IMR-90 (cell line): Measurements from ENCODE around the gene CFAP251. TPM values are rescaled to one million over a fixed set of nuclear protein-coding genes. Genes with fewer than 3 reads are reported as not detected.

ENCODE experiments used
- ATAC-seq: fragments of 200-7000 bp; cut with Tn5 transposase; 2 replicates; pipeline ENCODE4 v1.9.1; 2020; ENCODE audit warnings: low read depth, mild to moderate bottlenecking, moderate library complexity
- BruUV-seq: library from RNA; stranded (reverse); fragments of 400-500 nt; replicated peaks from 2 replicates; lab custom pipeline; 2021; lab: Mats Ljungman, UMichigan
- CTCF ChIA-PET: fragments of 300-600 bp; formaldehyde crosslinking; extraction: SDS; loops from one replicate; lab custom pipeline; 2021; ENCODE audit warnings: antibody characterized with exemption; lab: Yijun Ruan, JAX
- POLR2A ChIA-PET: fragments of 300-600 bp; sonication (Branson Sonifier 250); formaldehyde crosslinking; loops from one replicate; lab custom pipeline; 2022; ENCODE audit warnings: antibody characterized with exemption; ENCODE audit not compliant: unreplicated experiment; lab: Charles Lee
- DNase-seq: peaks from one replicate; pipeline ENCODE4 v3.0.0; 2013
- H2AFZ ChIP-seq: replicated peaks from 2 replicates; pipeline ENCODE3; 2013; ENCODE audit warnings: low read length, mild to moderate bottlenecking; ENCODE audit not compliant: poor library complexity
- H2AK5ac ChIP-seq: 2 replicates; pipeline ENCODE4 v1.6.1; 2013; ENCODE audit warnings: low read depth, low read length, inconsistent platforms
- H2AK9ac ChIP-seq: replicated peaks from 2 replicates; pipeline ENCODE3; 2013; ENCODE audit warnings: mild to moderate bottlenecking, low read depth, low read length, moderate library complexity; ENCODE audit not compliant: poor library complexity
- H2BK120ac ChIP-seq: 2 replicates; pipeline ENCODE4 v1.6.1; 2013; ENCODE audit warnings: low read depth, low read length, inconsistent platforms
- H2BK15ac ChIP-seq: 3 replicates; pipeline ENCODE4 v1.6.1; 2013; ENCODE audit warnings: low read depth, low read length, inconsistent platforms
- H2BK20ac ChIP-seq: 2 replicates; pipeline ENCODE4 v1.6.1; 2013; ENCODE audit warnings: low read depth, mild to moderate bottlenecking, inconsistent platforms, low read length, moderate library complexity
- H2BK5ac ChIP-seq: 2 replicates; pipeline ENCODE4 v1.6.1; 2013; ENCODE audit warnings: mild to moderate bottlenecking, low read depth, low read length, inconsistent platforms; ENCODE audit not compliant: poor library complexity, severe bottlenecking
- H3K14ac ChIP-seq: replicated peaks from 2 replicates; pipeline ENCODE4 v1.6.1; 2013; ENCODE audit warnings: low read depth, low read length, inconsistent platforms
- H3K18ac ChIP-seq: 2 replicates; pipeline ENCODE4 v1.6.1; 2013; ENCODE audit warnings: low read depth, low read length, control low read depth
- H3K23ac ChIP-seq: 2 replicates; pipeline ENCODE4 v1.6.1; 2013; ENCODE audit warnings: low read depth, low read length, inconsistent platforms
- H3K27ac ChIP-seq: 2 replicates; pipeline ENCODE4 v1.5.1; 2013; ENCODE audit warnings: mild to moderate bottlenecking, control low read depth, low read length; ENCODE audit not compliant: insufficient read depth
- H3K27me3 ChIP-seq: 2 replicates; pipeline ENCODE4 v1.6.1; 2013; ENCODE audit warnings: low read length; ENCODE audit not compliant: control insufficient read depth, insufficient read depth
- H3K36me3 ChIP-seq: 2 replicates; pipeline ENCODE4 v1.6.1; 2013; ENCODE audit warnings: low read length, mixed read lengths; ENCODE audit not compliant: control insufficient read depth, insufficient read depth
- H3K4ac ChIP-seq: 2 replicates; pipeline ENCODE4 v1.6.1; 2013; ENCODE audit warnings: low read depth, low read length, inconsistent platforms
- H3K4me1 ChIP-seq: 2 replicates; pipeline ENCODE4 v1.6.1; 2013; ENCODE audit warnings: low read length, mixed read lengths; ENCODE audit not compliant: control insufficient read depth, insufficient read depth
- H3K4me2 ChIP-seq: 2 replicates; pipeline ENCODE4 v1.6.1; 2013; ENCODE audit warnings: low read depth, mild to moderate bottlenecking, control low read depth, low read length, moderate library complexity
- H3K4me3 ChIP-seq: 2 replicates; pipeline ENCODE4 v1.5.1; 2013; ENCODE audit warnings: low read depth, mild to moderate bottlenecking, control low read depth, low read length, moderate library complexity; ENCODE audit not compliant: insufficient read depth
- H3K56ac ChIP-seq: 2 replicates; pipeline ENCODE4 v1.6.1; 2013; ENCODE audit warnings: low read length, inconsistent platforms; ENCODE audit not compliant: insufficient read depth; ENCODE audit errors: extremely low read depth
- H3K79me1 ChIP-seq, 2 experiments: 2 replicates each; pipeline ENCODE4 v1.6.1; 2013; ENCODE audit warnings: low read length in 2 of 2, inconsistent platforms in 1 of 2, low read depth in 1 of 2
- H3K9ac ChIP-seq: 2 replicates; pipeline ENCODE4 v1.6.1; 2013; ENCODE audit warnings: low read depth, low read length, control low read depth
- H3K9me1 ChIP-seq: 2 replicates; pipeline ENCODE4 v1.6.1; 2013; ENCODE audit warnings: low read length, inconsistent platforms; ENCODE audit not compliant: insufficient read depth
- H3K9me3 ChIP-seq: 2 replicates; pipeline ENCODE4 v1.6.1; 2013; ENCODE audit warnings: low read length; ENCODE audit not compliant: control insufficient read depth, insufficient read depth
- H4K20me1 ChIP-seq: 2 replicates; pipeline ENCODE4 v1.6.1; 2013; ENCODE audit warnings: low read length, inconsistent platforms; ENCODE audit not compliant: insufficient read depth
- H4K5ac ChIP-seq: 2 replicates; pipeline ENCODE4 v1.6.1; 2013; ENCODE audit warnings: mild to moderate bottlenecking, low read depth, low read length, control low read depth
- H4K8ac ChIP-seq, 2 experiments: 2 replicates each; pipeline ENCODE4 v1.6.1; 2013; ENCODE audit warnings: low read depth in 2 of 2, low read length in 2 of 2, control low read depth in 1 of 2, inconsistent platforms in 1 of 2
- H4K91ac ChIP-seq: 2 replicates; pipeline ENCODE4 v1.6.1; 2013; ENCODE audit warnings: low read depth, low read length, inconsistent platforms; ENCODE audit not compliant: insufficient read depth
- BHLHE40 ChIP-seq: fragments of 150-350 bp; IDR thresholded peaks from 2 replicates; pipeline ENCODE4 v1.6.1; 2016; ENCODE audit warnings: mild to moderate bottlenecking, low read depth, low read length
- CEBPB ChIP-seq: IDR thresholded peaks from 2 replicates; pipeline ENCODE4 v1.6.1; 2012; ENCODE audit warnings: low read depth, low read length, improper control_type of control experiment
- CHD1 ChIP-seq: IDR thresholded peaks from 2 replicates; pipeline ENCODE4 v1.6.1; 2012; ENCODE audit warnings: low read depth, low read length, improper control_type of control experiment
- CTCF ChIP-seq: conservative IDR thresholded peaks from 2 replicates; pipeline ENCODE4 v1.5.1; 2012; ENCODE audit warnings: mild to moderate bottlenecking, low read depth, low read length, improper control_type of control experiment
- FOS ChIP-seq: fragments of 150-350 bp; IDR thresholded peaks from 2 replicates; pipeline ENCODE4 v1.6.1; 2016; ENCODE audit warnings: low read depth, low read length
- MAFK ChIP-seq: IDR thresholded peaks from 2 replicates; pipeline ENCODE4 v1.6.1; 2012; ENCODE audit warnings: low read depth, low read length, improper control_type of control experiment
- MAZ ChIP-seq: IDR thresholded peaks from 2 replicates; pipeline ENCODE4 v1.6.1; 2012; ENCODE audit warnings: low read depth, mild to moderate bottlenecking, low read length, improper control_type of control experiment, moderate library complexity, borderline replicate concordance
- MXI1 ChIP-seq: IDR thresholded peaks from 2 replicates; pipeline ENCODE4 v1.6.1; 2012; ENCODE audit warnings: low read depth, mild to moderate bottlenecking, low read length, moderate library complexity, borderline replicate concordance
- NFE2L2 ChIP-seq: fragments of 150-350 bp; IDR thresholded peaks from 2 replicates; pipeline ENCODE4 v1.6.1; 2016; ENCODE audit warnings: low read depth, mild to moderate bottlenecking, low read length
- POLR2A ChIP-seq: IDR thresholded peaks from 2 replicates; pipeline ENCODE4 v1.6.1; 2012; ENCODE audit warnings: mild to moderate bottlenecking, low read depth, low read length
- RFX5 ChIP-seq: IDR thresholded peaks from 2 replicates; pipeline ENCODE4 v1.8.0; 2012; ENCODE audit warnings: low read depth, mild to moderate bottlenecking, low read length, moderate library complexity
- SMC3 ChIP-seq: fragments of 150-350 bp; IDR thresholded peaks from 2 replicates; pipeline ENCODE4 v1.6.1; 2016; ENCODE audit warnings: low read depth, mild to moderate bottlenecking, antibody characterized with exemption, low read length, moderate library complexity
- WGBS, 2 experiments: methylation state at CpG; one replicate each; pipeline versions ENCODE4 v1.1.5 to v1.1.7; 2013; ENCODE audit warnings: missing lambda C conversion rate in 2 of 2; ENCODE audit not compliant: insufficient read length in 1 of 2; ENCODE audit errors: extremely low coverage in 2 of 2; 5-methylcytosine and 5-hydroxymethylcytosine counted together
- dilution Hi-C: fragments of 300-500 bp; cut with HindIII; formaldehyde crosslinking; loops from one replicate; pipeline ENCODE4 v1.14.3; 2018; ENCODE audit warnings: low sequenced_read_pairs; ENCODE audit not compliant: unreplicated experiment
- in situ Hi-C: fragments of 300-500 bp; cut with MboI; formaldehyde crosslinking; loops from 3 replicates; pipeline ENCODE4 v1.14.3; 2019; ENCODE audit warnings: low sequenced_read_pairs, inconsistent platforms, mixed read lengths
- intact Hi-C: fragments of 100-400 bp; cut with micrococcal nuclease; formaldehyde crosslinking; loops from 2 replicates; pipeline ENCODE4 v1.10.0; 2022
- polyA plus RNA-seq, 3 experiments: library from polyadenylated mRNA; depleted of rRNA; stranded (reverse); fragments of >200 nt; gene quantifications; 2 replicates each; pipeline ENCODE4 v1.2.3, GENCODE V29; 2012; ENCODE audit warnings: low replicate concordance in 1 of 3
- total RNA-seq: library from RNA; depleted of rRNA; stranded (reverse); fragments of >200 nt; gene quantifications from 2 replicates; pipeline ENCODE4 v1.2.3, GENCODE V29; 2012
- TF ChIP-seq, protein P1 (sequence below): fragments of 150-350 bp; IDR thresholded peaks from 2 replicates; pipeline ENCODE4 v1.6.1; 2017; ENCODE audit warnings: mild to moderate bottlenecking, antibody characterized with exemption, low read length, low read depth

CFAP251 gene
- total and polyA plus RNA-seq, 2 of the 4 experiments (the other 2 are of a cell fraction), result 7.8 to 9.1 TPM

- Histone ChIP-seq H2BK20ac (no peak overlapping the region), H3K9ac (no peak overlapping the region), H3K18ac (no peak overlapping the region), H2BK5ac (no peak overlapping the region), H3K4me2 (peak overlapping the region; percentile 4; the same call in 1 of the 2 replicates), H3K36me3 (peaks cover under 1% of the 10 kb centered on the region; the same call in 1 of the 2 replicates), H3K27me3 (no peaks in the 10 kb centered on the region), H3K4ac (no peak overlapping the region), H2BK120ac (no peak overlapping the region), H4K91ac (no peak overlapping the region), H3K56ac (no peak overlapping the region), H2AK5ac (no peak overlapping the region), H2BK15ac (no peak overlapping the region), H2AFZ (peak overlapping the region; percentile 61), H3K4me3 (no peak overlapping the region), H3K27ac (no peak overlapping the region), H3K23ac (no peak overlapping the region), H3K9me3 (no peaks in the 10 kb centered on the region), H3K14ac (no peak overlapping the region), H3K9me1 (no peaks in the 10 kb centered on the region), H4K20me1 (peaks cover 12% of the 10 kb centered on the region; the same call in 1 of the 2 replicates), H3K79me1 (no peaks in the 10 kb centered on the region), H4K5ac (no peak overlapping the region), H3K4me1 (peaks cover 7% of the 10 kb centered on the region), H2AK9ac (peak overlapping the region; percentile 63), H4K8ac (no peak overlapping the region)
- TF ChIP-seq CHD1, result no peak
- TF ChIP-seq NFE2L2, result no peak
- TF ChIP-seq MXI1, result no peak
- TF ChIP-seq BHLHE40, result no peak
- no peak for TF ChIP-seq RFX5
- no peak for TF ChIP-seq CEBPB
- TF ChIP-seq SMC3, result no peak
- TF ChIP-seq FOS, result no peak
- TF ChIP-seq, protein P1, sequence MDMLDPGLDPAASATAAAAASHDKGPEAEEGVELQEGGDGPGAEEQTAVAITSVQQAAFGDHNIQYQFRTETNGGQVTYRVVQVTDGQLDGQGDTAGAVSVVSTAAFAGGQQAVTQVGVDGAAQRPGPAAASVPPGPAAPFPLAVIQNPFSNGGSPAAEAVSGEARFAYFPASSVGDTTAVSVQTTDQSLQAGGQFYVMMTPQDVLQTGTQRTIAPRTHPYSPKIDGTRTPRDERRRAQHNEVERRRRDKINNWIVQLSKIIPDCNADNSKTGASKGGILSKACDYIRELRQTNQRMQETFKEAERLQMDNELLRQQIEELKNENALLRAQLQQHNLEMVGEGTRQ, result no peak
- TF ChIP-seq MAFK, result no peak
- TF ChIP-seq POLR2A, result no peak
- no peak for TF ChIP-seq CTCF
- no peak for TF ChIP-seq MAZ
- CTCF ChIA-PET, result interaction anchor here (0.9 to 2.1 kb wide), 3 partner anchors 36 to 133 kb away, joined by 3 to 7 read pairs (median 4); partner anchors contain the start of gene CFAP251
- dilution Hi-C loops (no loop called here), in situ Hi-C loops (no loop called here), intact Hi-C loops (no loop called here)
- WGBS, 2 experiments, result no CpG with 5 or more reads among the region's 14 CpGs
- POLR2A ChIA-PET, result interaction anchor here (1.1 kb wide), 1 partner anchor 46 kb away, joined by 3 read pairs; no protein-coding TSS in a partner anchor
- peak; percentile 44 for DNase-seq
- BruUV-seq, result no TSS peak
- ATAC-seq, result peak; percentile 74
Observed at GRCh38 chr12:122051231-122051876, 133.0 kb downstream of the CFAP251 start.
